H9 (cell line): Measurements from ENCODE around the gene CCNF. TPM values are rescaled to one million over a fixed set of nuclear protein-coding genes. Genes with fewer than 3 reads are reported as not detected.
A peak's percentile ranks its signal among the peaks of the same experiment; 100 is the strongest.
"Not testable (repeated sequence)": the region's sequence is repeated elsewhere in the genome, so short reads cannot be mapped to it uniquely, and the experiment has no call there.

ENCODE experiments used
- DNase-seq: peaks from one replicate; pipeline ENCODE4 v3.0.0-alpha.2; 2017
- H2AFZ ChIP-seq: one replicate; pipeline ENCODE4 v1.6.1; 2013; ENCODE audit warnings: mild to moderate bottlenecking, low read length, control low read depth, moderate library complexity
- H2AK5ac ChIP-seq: 2 replicates; pipeline ENCODE4 v1.6.1; 2013; ENCODE audit warnings: low read length, control low read depth, mixed read lengths; ENCODE audit not compliant: insufficient read length
- H2BK120ac ChIP-seq: one replicate; pipeline ENCODE4 v1.6.1; 2013; ENCODE audit warnings: low read depth, mild to moderate bottlenecking, low read length, control low read depth, inconsistent platforms; ENCODE audit not compliant: poor library complexity, severe bottlenecking
- H2BK12ac ChIP-seq: 2 replicates; pipeline ENCODE4 v1.6.1; 2013; ENCODE audit warnings: low read length, control low read depth, mixed read lengths, low read depth; ENCODE audit not compliant: insufficient read length
- H2BK15ac ChIP-seq: 2 replicates; pipeline ENCODE4 v1.6.1; 2013; ENCODE audit warnings: low read depth, low read length, control low read depth
- H2BK20ac ChIP-seq: one replicate; pipeline ENCODE4 v1.6.1; 2013; ENCODE audit warnings: low read depth, mild to moderate bottlenecking, low read length, control low read depth, inconsistent platforms; ENCODE audit not compliant: poor library complexity, severe bottlenecking
- H2BK5ac ChIP-seq: 2 replicates; pipeline ENCODE4 v1.6.1; 2013; ENCODE audit warnings: low read length, control low read depth, mixed read lengths; ENCODE audit not compliant: insufficient read length
- H3K14ac ChIP-seq: 2 replicates; pipeline ENCODE4 v1.6.1; 2013; ENCODE audit warnings: low read length, control low read depth; ENCODE audit not compliant: insufficient read depth
- H3K18ac ChIP-seq: 2 replicates; pipeline ENCODE4 v1.6.1; 2013; ENCODE audit warnings: low read depth, mild to moderate bottlenecking, mixed read lengths, low read length, control low read depth; ENCODE audit not compliant: insufficient read length
- H3K23ac ChIP-seq: 2 replicates; pipeline ENCODE4 v1.6.1; 2013; ENCODE audit warnings: low read length, control low read depth, mixed read lengths, low read depth; ENCODE audit not compliant: insufficient read length
- H3K23me2 ChIP-seq: 2 replicates; pipeline ENCODE4 v1.6.1; 2013; ENCODE audit warnings: low read depth, mild to moderate bottlenecking, mixed read lengths, low read length, control low read depth; ENCODE audit not compliant: insufficient read length, poor library complexity, severe bottlenecking
- H3K27ac ChIP-seq: 2 replicates; pipeline ENCODE4 v1.5.1; 2013; ENCODE audit warnings: low read length, control low read depth, mixed read lengths, low read depth; ENCODE audit not compliant: insufficient read length
- H3K27me3 ChIP-seq: 2 replicates; pipeline ENCODE4 v1.6.1; 2013; ENCODE audit warnings: low read length, control low read depth, inconsistent platforms; ENCODE audit not compliant: insufficient read depth
- H3K4ac ChIP-seq: 2 replicates; pipeline ENCODE4 v1.6.1; 2013; ENCODE audit warnings: low read depth, mild to moderate bottlenecking, control low read depth, inconsistent platforms, low read length, moderate library complexity
- H3K4me1 ChIP-seq: 2 replicates; pipeline ENCODE4 v1.6.1; 2013; ENCODE audit warnings: low read length, control low read depth, inconsistent platforms; ENCODE audit not compliant: insufficient read depth
- H3K4me2 ChIP-seq: 2 replicates; pipeline ENCODE4 v1.6.1; 2013; ENCODE audit warnings: low read length, control low read depth, mixed read lengths; ENCODE audit not compliant: insufficient read length, insufficient read depth
- H3K56ac ChIP-seq: 2 replicates; pipeline ENCODE4 v1.6.1; 2013; ENCODE audit warnings: low read depth, mild to moderate bottlenecking, mixed read lengths, low read length, control low read depth; ENCODE audit not compliant: insufficient read length
- H3K79me1 ChIP-seq: 2 replicates; pipeline ENCODE4 v1.6.1; 2013; ENCODE audit warnings: low read depth, mild to moderate bottlenecking, moderate library complexity, low read length, control low read depth, inconsistent platforms; ENCODE audit not compliant: insufficient read depth, poor library complexity, severe bottlenecking
- H3K79me2 ChIP-seq: 2 replicates; pipeline ENCODE4 v1.6.1; 2013; ENCODE audit warnings: low read length, control low read depth, inconsistent platforms; ENCODE audit not compliant: insufficient read depth
- H3K9ac ChIP-seq: 2 replicates; pipeline ENCODE4 v1.6.1; 2013; ENCODE audit warnings: low read length, control low read depth, mixed read lengths; ENCODE audit not compliant: insufficient read length; ENCODE audit errors: extremely low read depth
- H3K9me3 ChIP-seq: one replicate; pipeline ENCODE4 v1.6.1; 2013; ENCODE audit warnings: low read depth, low read length, inconsistent platforms; ENCODE audit not compliant: control insufficient read depth
- H3T11ph ChIP-seq: one replicate; pipeline ENCODE4 v1.6.1; 2013; ENCODE audit warnings: mild to moderate bottlenecking, low read length, control low read depth, inconsistent platforms
- H4K20me1 ChIP-seq: one replicate; pipeline ENCODE4 v1.6.1; 2013; ENCODE audit not compliant: control insufficient read depth, insufficient read length, insufficient read depth
- H4K5ac ChIP-seq: 2 replicates; pipeline ENCODE4 v1.6.1; 2013; ENCODE audit warnings: low read depth, mild to moderate bottlenecking, mixed read lengths, low read length, control low read depth; ENCODE audit not compliant: insufficient read length
- H4K8ac ChIP-seq: replicated peaks from 2 replicates; pipeline ENCODE4 v1.6.1; 2013; ENCODE audit warnings: low read length, control low read depth, mixed read lengths, low read depth; ENCODE audit not compliant: insufficient read length
- H4K91ac ChIP-seq: 2 replicates; pipeline ENCODE4 v1.6.1; 2013; ENCODE audit warnings: low read depth, mild to moderate bottlenecking, moderate library complexity, mixed read lengths, low read length, control low read depth; ENCODE audit not compliant: insufficient read length
- H3K27ac Mint-ChIP-seq, 3 experiments: 2 replicates in 2 of 3; 3 replicates in 1 of 3; pipeline ENCODE4 v1.8.0; 2020 to 2021; ENCODE audit warnings: mixed read lengths in 3 of 3, mild to moderate bottlenecking in 1 of 3, moderate library complexity in 1 of 3
- H3K27me3 Mint-ChIP-seq: 2 replicates; pipeline ENCODE4 v1.8.0; 2021; ENCODE audit warnings: low read depth, mild to moderate bottlenecking, moderate library complexity, mixed read lengths
- H3K36me3 Mint-ChIP-seq, 3 experiments: 2 replicates in 2 of 3; 3 replicates in 1 of 3; pipeline ENCODE4 v1.8.0; 2020 to 2021; ENCODE audit warnings: low read depth in 3 of 3, mixed read lengths in 3 of 3; ENCODE audit not compliant: insufficient read depth in 1 of 3
- H3K4me1 Mint-ChIP-seq, 2 experiments: 2 replicates each; pipeline ENCODE4 v1.8.0; 2020; ENCODE audit warnings: mixed read lengths in 2 of 2
- H3K4me3 Mint-ChIP-seq, 2 experiments: 2 replicates in 1 of 2; 3 replicates in 1 of 2; pipeline ENCODE4 v1.8.0; 2020 to 2021; ENCODE audit warnings: mild to moderate bottlenecking in 2 of 2, mixed read lengths in 2 of 2, moderate library complexity in 1 of 2
- H3K9me3 Mint-ChIP-seq, 2 experiments: 2 replicates in 1 of 2; 3 replicates in 1 of 2; pipeline ENCODE4 v1.8.0; 2020; ENCODE audit warnings: mild to moderate bottlenecking in 2 of 2, mixed read lengths in 2 of 2, moderate library complexity in 1 of 2
- CTCF ChIP-seq: fragments of 200-600 bp; sonication (generic); conservative IDR thresholded peaks from 3 replicates; pipeline ENCODE4 v1.8.0; 2021; ENCODE audit warnings: antibody characterized with exemption, mild to moderate bottlenecking
- WGBS: extraction: QIAGEN DNeasy Blood & Tissue Kit; methylation state at CpG from one replicate; pipeline ENCODE4 v1.1.7; 2013; ENCODE audit warnings: missing lambda C conversion rate, low lambda C conversion rate, mixed read lengths; ENCODE audit not compliant: insufficient read length; ENCODE audit errors: extremely low coverage; 5-methylcytosine and 5-hydroxymethylcytosine counted together
- total RNA-seq: library from RNA; stranded (reverse); gene quantifications from 2 replicates; pipeline ENCODE4 v1.2.1, GENCODE V29; 2021

CCNF gene
- total RNA-seq, 1 experiment from 2014 or later: 61.6 TPM

DNA sequence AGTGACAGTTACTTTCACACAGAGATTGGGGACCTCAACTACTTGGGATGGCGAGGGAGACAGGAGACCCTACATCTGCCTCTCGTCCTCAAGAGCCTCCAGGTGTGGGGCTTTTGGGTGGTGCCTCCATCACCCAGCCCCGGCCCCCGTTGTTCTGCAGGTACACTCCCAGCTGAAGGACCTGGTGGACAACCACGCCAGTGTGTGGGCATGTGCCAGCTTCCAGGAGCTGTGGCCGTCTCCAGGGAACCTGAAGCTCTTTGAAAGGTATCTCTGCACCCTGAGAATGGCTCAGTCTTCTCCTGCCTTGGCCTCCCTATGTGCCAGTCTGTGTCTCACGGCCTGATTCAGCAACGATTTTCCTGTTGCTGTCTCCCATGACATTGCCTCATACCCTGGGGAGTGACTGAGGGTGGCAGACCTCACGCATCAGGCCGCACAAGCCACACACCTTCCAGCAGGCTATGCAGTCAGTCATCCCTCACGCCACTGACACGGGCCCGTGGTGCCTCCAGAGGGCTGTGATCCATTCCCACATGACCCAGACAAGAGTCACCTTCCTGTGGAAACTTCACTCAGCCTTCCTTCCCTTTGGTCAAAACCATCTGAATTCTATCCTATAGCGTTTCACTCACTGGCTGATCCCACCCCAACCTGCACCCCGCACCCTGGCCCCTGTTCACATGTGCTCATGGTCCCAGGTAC is 3.7 kb downstream of the CCNF start:
- H3K4me1 ChIP-seq: no peaks in the 10 kb centered on the region
- no peaks in the 10 kb centered on the region for H3K27me3 ChIP-seq
- Mint-ChIP-seq H3K36me3 (peaks cover 49 to 67% (median 65%) of the 10 kb centered on the region in 3 experiments; a peak in 6 of 7 replicates), H3K27me3 (no peaks in the 10 kb centered on the region), H3K4me3 (no peak overlapping the region), H3K4me1 (peaks cover 19 to 20% of the 10 kb centered on the region in 2 experiments), H3K27ac (peak overlapping the region in 1 of 3 experiments; percentile 67; a peak in 2 of 7 replicates), H3K9me3 (no peaks in the 10 kb centered on the region)
- H3K23me2 ChIP-seq: peaks cover 15% of the 10 kb centered on the region
- DNase-seq: no peak
- no peak overlapping the region for H3K4ac ChIP-seq
- no peak overlapping the region for H3K4me2 ChIP-seq
- no peak overlapping the region for H2BK12ac ChIP-seq
- H2BK5ac ChIP-seq: no peak overlapping the region
- H4K20me1 ChIP-seq: no peaks in the 10 kb centered on the region
- H2BK20ac ChIP-seq: no peak overlapping the region
- no peak for TF ChIP-seq CTCF
- no peak overlapping the region for H4K8ac ChIP-seq
- H2BK15ac ChIP-seq: no peak overlapping the region
- WGBS: no CpG with 5 or more reads among the region's 15 CpGs
- H3K27ac ChIP-seq: no peak overlapping the region
- no peak overlapping the region for H4K91ac ChIP-seq
- H2AK5ac ChIP-seq: no peak overlapping the region
- no peak overlapping the region for H3K9ac ChIP-seq
- peaks cover 3% of the 10 kb centered on the region for H3K79me2 ChIP-seq
- H3K9me3 ChIP-seq: no peaks in the 10 kb centered on the region
- no peak overlapping the region for H3T11ph ChIP-seq
- H2BK120ac ChIP-seq: no peak overlapping the region
- H3K23ac ChIP-seq: no peak overlapping the region
- H3K14ac ChIP-seq: no peak overlapping the region
- H3K56ac ChIP-seq: no peak overlapping the region
- H4K5ac ChIP-seq: no peak overlapping the region
- peaks cover 9% of the 10 kb centered on the region for H3K79me1 ChIP-seq
- no peak overlapping the region for H3K18ac ChIP-seq
- H2AFZ ChIP-seq: no peak overlapping the region

GRCh38 chr16:2435236-2435635 is 6.0 kb downstream of the CCNF start:
- not testable (repeated sequence) for H2BK15ac ChIP-seq, H3K23me2 ChIP-seq, H3K23ac ChIP-seq, H3K27ac Mint-ChIP-seq, H2BK5ac ChIP-seq, H4K20me1 ChIP-seq, H3K4ac ChIP-seq, H3K79me2 ChIP-seq, H3K9me3 Mint-ChIP-seq, H3K4me2 ChIP-seq, H3K27me3 Mint-ChIP-seq, H3K79me1 ChIP-seq, H3T11ph ChIP-seq, H3K9ac ChIP-seq, H3K56ac ChIP-seq, H2AK5ac ChIP-seq, H3K18ac ChIP-seq, H3K27me3 ChIP-seq, H3K9me3 ChIP-seq, H3K27ac ChIP-seq, H2BK20ac ChIP-seq, H2BK120ac ChIP-seq, H4K5ac ChIP-seq, H4K91ac ChIP-seq, H4K8ac ChIP-seq, H2AFZ ChIP-seq, H3K4me1 Mint-ChIP-seq, DNase-seq, H2BK12ac ChIP-seq, H3K4me1 ChIP-seq, H3K14ac ChIP-seq
- peak overlapping the region in 1 of 2 experiments; percentile 48; a peak in 1 of 5 replicates for H3K4me3 Mint-ChIP-seq
- WGBS: no CpG with 5 or more reads among the region's 4 CpGs
- peaks cover 61 to 84% (median 83%) of the 10 kb centered on the region in 3 experiments; a peak in 6 of 7 replicates for H3K36me3 Mint-ChIP-seq
